Activated CD4-positive, alpha-beta T cell treated with anti-CD3 and anti-CD28 coated beads, Interleukin-2, amount 50 U/mL, for 1 hour (primary cell): Measurements from ENCODE around the gene TXNRD3.

Source experiments
- DNase-seq: peaks from one replicate; pipeline ENCODE4 v3.0.0-alpha.2; 2020

The TXNRD3 gene

GRCh38 chr3:126654571-126655383 is at the start of gene TXNRD3:
Gene TXNRD3 (minus strand): TSS chr3:126655124.
- peak; percentile 72 for DNase-seq

- DNase-seq: peak; percentile 96
Observed at GRCh38 chr3:126703512-126704493, 48.9 kb upstream of the TXNRD3 start, which contains the start of gene CHCHD6. Gene CHCHD6 (plus strand): TSS chr3:126704240. CDS start chr3:126704313, 73 bp downstream.

DNA sequence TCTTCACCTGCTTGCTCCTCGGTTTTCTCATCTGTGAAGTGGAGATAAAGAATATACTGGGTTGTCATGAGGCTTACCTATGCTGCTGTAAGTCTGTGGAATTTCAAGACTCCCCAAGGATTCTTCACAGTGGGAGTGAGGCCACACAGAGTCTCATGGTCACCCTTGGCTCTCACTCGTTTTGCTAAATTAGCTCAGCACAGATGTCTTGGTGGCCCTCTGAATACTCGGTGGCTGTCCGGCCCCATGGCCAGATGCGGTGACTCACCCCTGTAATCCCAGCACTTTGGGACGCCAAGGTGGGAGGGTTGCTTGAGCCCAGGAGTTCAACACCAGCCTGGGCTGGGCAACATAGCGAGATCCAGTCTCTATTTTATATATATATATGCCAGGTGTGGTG is 44.1 kb upstream of the TXNRD3 start:
- no peak for DNase-seq

DNA sequence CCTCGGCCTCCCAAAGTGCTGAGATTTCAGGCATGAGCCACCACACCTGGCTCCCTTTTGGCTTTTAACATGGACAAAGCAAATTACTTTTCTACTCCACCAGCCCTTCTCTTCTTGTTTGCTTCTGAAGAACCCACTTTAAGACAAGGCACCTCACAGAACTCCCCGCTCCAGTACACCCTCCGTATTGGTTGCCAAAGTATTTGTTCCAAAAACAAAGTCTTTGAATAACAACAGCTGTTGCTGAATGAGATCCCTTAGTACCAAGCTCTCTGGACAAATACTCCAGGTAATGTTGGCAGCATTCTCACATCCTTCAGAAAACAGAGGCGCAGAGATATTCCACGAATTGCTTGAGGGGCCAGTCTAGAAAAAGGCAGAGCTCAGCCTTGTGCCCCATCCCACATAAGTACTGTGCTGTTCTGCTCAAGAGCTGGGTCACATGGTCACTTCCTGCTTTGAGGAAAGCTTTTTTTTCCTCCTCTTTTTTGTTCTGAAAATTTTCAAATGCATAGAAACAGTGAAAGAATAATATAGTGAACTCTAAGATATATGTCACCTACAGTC is 41.9 kb upstream of the TXNRD3 start:
- DNase-seq: no peak

- DNase-seq: no peak
Observed at GRCh38 chr3:126693921-126694320, 39.0 kb upstream of the TXNRD3 start.

DNA sequence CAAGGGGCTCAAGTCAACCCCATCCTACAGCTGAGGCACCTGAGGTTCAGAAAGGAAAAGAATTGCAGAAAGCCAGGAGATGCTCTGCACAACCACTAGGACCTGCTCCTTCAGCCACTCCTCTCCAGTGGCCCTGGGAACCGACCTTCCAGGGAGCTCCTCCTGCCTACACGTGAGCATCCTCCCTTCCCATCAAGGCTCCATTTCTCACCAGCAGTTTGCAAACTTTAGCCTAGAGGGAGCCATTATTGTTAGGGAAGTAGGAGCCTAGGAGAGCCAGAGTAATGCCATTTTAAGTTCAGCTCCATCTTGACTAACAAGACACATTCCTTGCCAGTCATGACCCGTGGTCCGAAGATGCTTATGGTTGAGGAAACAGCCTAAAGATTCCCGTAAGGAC is 37.9 kb upstream of the TXNRD3 start:
- no peak for DNase-seq

- DNase-seq: no peak
Observed at GRCh38 chr3:126691765-126692164, 36.8 kb upstream of the TXNRD3 start.

- no peak for DNase-seq
Observed at GRCh38 chr3:126685493-126685892, 30.6 kb upstream of the TXNRD3 start.

DNA sequence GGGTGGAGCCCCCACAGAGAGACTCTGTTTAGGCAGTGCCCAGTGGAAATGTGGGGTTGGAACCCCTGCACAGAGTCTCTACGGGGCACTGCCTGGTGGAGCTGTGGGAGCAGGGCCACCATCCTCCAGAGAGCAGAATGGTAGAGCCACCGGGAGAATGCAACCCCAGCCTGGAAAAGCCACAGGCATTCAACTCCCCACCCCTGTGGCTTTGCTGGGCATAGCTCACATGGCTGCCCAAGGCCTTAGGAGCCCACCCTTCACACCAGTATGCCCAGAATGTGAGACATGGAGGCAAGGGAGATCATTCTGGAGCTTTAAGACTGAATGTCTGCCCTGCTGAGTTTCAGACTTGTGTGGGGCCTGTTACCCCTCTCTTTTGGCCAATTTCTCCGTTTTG is 30.1 kb upstream of the TXNRD3 start:
- no peak for DNase-seq

DNA sequence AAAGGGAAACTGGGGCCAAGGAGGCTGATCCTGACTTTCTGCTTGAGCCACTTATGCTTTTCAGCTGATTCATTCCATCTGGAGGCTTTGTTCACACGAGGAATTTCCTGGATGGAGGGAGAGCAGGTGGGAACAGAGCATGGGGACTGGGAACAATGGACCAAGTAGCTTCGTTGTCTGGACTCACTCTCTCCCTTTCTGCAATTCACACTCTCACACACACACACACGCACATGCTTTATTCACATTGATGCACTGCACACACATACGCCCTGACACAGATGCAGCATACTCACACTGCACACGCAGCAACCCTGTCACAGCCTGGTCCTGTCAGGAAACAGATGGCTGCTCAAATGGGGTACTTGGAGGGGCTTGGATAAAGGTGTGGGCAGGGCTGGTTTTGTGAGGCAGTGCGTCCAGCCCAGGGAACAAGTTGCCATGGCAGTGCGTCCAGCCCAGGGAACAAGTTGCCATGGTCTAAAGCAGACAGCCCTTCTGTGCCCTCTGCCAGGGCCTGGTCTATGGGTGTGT is 29.4 kb upstream of the TXNRD3 start:
- no peak for DNase-seq

DNA sequence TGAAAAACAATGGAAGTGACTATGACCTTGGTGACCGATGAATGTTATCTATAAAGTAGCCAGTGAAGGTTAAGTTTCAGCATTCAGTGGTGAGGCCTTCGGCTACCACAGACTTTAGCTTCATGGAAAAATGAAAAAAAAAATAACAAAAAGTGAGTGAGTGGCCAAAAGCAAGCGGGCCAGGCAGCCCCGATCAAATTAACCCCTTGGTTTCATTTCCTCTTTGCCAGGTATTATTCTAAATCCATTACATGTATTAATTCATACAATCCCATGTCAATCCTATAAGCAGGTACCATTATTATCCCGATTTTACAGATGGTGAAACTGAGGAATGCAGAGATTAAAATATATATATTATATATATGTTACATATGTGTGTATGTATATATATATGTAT is 28.1 kb upstream of the TXNRD3 start:
- no peak for DNase-seq

DNA sequence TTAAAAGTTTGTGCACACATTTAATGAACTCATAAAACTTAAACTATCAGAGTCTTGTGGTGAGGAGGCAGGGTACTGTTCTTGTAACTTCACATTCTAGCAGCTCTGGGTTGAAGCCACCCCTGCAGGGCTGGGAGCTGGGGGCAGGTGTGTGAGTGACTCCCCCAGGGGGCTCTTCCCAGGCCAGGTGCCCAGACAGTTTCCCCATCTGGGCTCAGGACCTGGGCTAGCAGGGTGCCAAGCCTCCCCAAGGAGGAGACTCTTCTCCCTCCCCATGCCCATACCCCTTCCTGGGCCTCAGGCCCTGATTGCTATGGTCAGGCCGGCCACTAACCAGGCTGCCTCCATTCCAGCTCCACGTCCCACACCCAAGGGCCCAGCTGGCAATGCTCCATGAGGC is 27.1 kb upstream of the TXNRD3 start:
- no peak for DNase-seq

- DNase-seq: no peak
Observed at GRCh38 chr3:126680667-126681055, 25.7 kb upstream of the TXNRD3 start.

GRCh38 chr3:126679831-126680666 is 25.1 kb upstream of the TXNRD3 start:
- no peak for DNase-seq

DNA sequence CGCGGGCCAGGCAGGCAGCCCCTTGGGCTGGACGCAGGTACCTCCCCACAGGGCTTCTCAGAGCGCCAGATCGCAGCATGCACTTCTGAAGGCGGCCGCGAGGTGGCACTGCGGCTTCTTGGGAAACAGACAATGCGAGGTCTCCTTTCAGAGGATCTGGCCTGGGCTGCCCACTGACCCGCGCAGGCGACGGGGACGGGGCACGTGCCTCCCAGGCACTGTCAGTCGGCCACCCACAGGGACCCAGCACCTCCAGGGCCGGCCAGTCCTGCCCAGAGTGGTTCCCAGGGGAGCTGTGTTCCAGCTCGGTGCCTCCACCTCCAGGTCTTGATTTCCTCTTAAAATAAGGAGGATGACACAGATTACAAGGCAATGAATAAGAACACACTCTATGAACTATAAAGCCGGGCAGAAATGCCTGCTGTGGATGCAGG is 24.4 kb upstream of the TXNRD3 start:
- DNase-seq: peak; percentile 77

DNA sequence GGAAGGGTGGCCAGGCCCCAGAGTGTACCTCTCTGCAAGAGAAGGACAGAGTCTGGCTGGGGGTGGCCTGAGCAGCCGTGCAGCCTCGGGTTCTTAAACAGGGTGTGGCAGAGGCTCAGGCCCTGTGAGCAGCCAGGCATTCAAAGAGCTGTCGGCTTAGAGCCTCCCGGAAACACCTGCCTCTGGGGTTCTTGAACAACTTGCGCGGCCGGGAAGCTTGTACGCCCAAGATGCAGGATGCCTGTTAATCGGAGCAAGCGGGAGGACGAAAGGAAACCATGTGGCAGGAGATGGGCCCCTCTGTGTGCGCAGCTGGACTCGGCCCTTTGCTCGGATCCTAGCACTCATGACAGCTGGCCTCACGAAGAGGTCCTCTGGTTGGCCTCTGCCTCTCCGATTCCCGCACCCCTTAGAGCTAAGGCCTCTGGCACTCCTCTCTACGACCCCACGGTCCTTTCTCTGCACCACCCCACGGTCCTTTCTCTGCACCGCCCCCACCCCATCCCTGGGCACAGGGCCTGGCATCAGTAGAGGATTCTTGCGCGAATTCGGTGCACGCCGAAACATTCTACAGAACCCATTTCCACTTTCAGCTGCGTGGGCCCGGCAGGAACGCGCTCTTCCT is 23.9 kb upstream of the TXNRD3 start:
- DNase-seq: no peak

DNA sequence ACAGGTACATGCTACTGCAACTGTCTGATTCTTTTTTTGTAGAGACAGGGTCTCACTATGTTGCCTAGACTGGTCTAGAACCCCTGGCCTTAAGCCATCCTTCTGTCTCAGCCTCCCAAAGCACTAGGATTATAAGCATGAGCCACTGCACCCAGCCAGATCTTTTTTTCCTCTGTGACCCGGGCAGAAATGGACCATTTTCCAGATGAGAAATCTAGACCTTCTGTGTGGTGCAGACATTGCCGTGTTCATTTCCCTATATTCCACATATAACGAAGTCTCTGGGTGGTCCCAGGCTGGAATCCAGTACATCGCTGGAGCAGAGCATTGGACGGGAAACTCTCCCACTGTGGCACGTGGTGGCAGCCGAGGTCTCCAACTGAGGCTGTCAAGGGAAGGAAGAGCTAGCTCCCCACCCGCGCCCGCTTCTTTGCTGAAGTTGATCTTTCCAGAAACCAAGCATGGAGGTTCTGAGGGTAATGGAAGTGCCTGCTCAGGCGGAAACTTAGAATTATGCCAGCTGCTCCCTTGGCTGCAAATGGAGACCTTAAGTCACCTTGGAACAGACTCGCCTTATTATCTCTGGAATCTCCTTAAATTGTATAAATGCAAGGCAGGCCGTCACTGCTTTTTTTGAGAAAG is 23.1 kb upstream of the TXNRD3 start:
- DNase-seq: no peak

DNA sequence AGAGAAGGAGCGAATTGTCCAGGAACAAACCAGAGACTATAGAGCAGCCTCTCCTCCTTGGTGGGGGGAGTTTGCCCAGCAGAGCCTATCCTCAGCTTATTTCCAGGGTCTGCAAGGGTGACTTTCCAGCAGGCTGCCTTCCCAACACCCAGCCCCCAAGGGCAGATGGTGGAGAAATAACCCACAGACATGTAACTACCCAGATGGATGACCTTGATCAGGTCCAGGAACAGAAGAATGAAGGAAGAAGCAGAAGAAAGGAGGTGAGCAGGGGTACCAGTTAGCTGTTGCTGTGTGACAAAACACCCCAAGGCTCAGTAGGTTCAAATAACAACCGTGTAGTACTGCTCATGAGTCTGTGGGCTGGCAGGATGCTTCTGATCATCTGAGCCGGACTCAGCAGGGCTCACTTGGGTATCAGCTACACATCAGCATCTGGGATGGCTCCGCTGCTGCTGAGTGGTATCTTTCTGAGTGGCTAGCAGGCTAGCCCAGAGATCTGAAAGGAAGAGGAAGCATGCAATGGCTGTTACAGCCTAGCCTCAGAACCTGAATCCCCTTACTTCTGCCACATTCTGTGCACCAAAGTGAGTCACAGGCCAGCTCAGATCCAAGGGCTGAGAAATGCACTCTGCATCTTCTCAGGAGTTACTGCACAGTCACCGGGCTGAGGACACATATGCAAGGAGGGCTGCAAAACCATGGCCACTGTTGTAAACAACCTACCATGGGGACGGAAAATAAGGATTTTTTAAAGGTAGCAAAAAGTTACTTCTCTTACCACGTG is 22.2 kb upstream of the TXNRD3 start:
- DNase-seq: no peak

GRCh38 chr3:126672741-126673140 is 17.8 kb upstream of the TXNRD3 start:
- no peak for DNase-seq

- no peak for DNase-seq
Observed at GRCh38 chr3:126672340-126672739, 17.4 kb upstream of the TXNRD3 start.
